SW 1271 (cell line): ENCODE measurements around the gene MOB4.
"Not testable (repeated sequence)": the region's sequence is repeated elsewhere in the genome, so short reads cannot be mapped to it uniquely, and the experiment has no call there.

Experiments
- DNase-seq, 2 experiments: peaks; one replicate each; lab custom pipeline; 2025; lab: John Stamatoyannopoulos, UW

MOB4 gene

GRCh38 chr2:197514754-197515153, 1.1 kb upstream of the MOB4 start:
- no peak for DNase-seq

- DNase-seq, result peak in 1 of 2 experiments; percentile 48
These were observed 539 bp upstream of the MOB4 start for GRCh38 chr2:197515315-197515738.

GRCh38 chr2:197516393-197516761, 511 bp downstream of the MOB4 start:
- peak in 1 of 2 experiments; percentile 37 for DNase-seq

GRCh38 chr2:197517150-197517549, 1.3 kb downstream of the MOB4 start:
- no peak for DNase-seq

GRCh38 chr2:197538412-197538811, 22.5 kb downstream of the MOB4 start:
- DNase-seq, result no peak

- no peak for DNase-seq
These were observed 23.9 kb downstream of the MOB4 start for GRCh38 chr2:197539734-197540133.

GRCh38 chr2:197543206-197543605, 27.3 kb downstream of the MOB4 start:
- no peak for DNase-seq

- DNase-seq, result no peak
These were observed 31.5 kb downstream of the MOB4 start for GRCh38 chr2:197547163-197547900.

- no peak for DNase-seq
These were observed 32.7 kb downstream of the MOB4 start for GRCh38 chr2:197548582-197548981.

GRCh38 chr2:197551260-197551659, 35.4 kb downstream of the MOB4 start:
- not testable (repeated sequence) for DNase-seq

GRCh38 chr2:197555467-197555866, 39.6 kb downstream of the MOB4 start:
- no peak for DNase-seq

- no peak for DNase-seq
These were observed 40.6 kb downstream of the MOB4 start for GRCh38 chr2:197556456-197556855.

GRCh38 chr2:197558393-197558792, 42.5 kb downstream of the MOB4 start:
- no peak for DNase-seq

- DNase-seq, result no peak
These were observed 43.8 kb downstream of the MOB4 start for GRCh38 chr2:197559681-197560080.

- no peak for DNase-seq
These were observed 44.3 kb downstream of the MOB4 start for GRCh38 chr2:197560146-197560665.

- peak in 1 of 2 experiments; percentile 39 for DNase-seq
These were observed 55.9 kb downstream of the MOB4 start for GRCh38 chr2:197571627-197572271.

- no peak for DNase-seq
These were observed 57.7 kb downstream of the MOB4 start for GRCh38 chr2:197573608-197574007.

- DNase-seq, result no peak
These were observed 60.1 kb downstream of the MOB4 start for GRCh38 chr2:197575987-197576386.

- no peak for DNase-seq
These were observed 60.8 kb downstream of the MOB4 start for GRCh38 chr2:197576631-197577030.

GRCh38 chr2:197577446-197577845, 61.6 kb downstream of the MOB4 start:
- DNase-seq, result no peak

- DNase-seq, result not testable (repeated sequence)
These were observed 62.4 kb downstream of the MOB4 start for GRCh38 chr2:197578294-197578693.

GRCh38 chr2:197580166-197580565, 64.3 kb downstream of the MOB4 start:
- not testable (repeated sequence) for DNase-seq

GRCh38 chr2:197587255-197587654, 71.4 kb downstream of the MOB4 start:
- not testable (repeated sequence) for DNase-seq
